ENCODE measurements around the gene TLCD5.

TLCD5 gene

GRCh38 chr11:120358729-120359128 is 33.6 kb downstream of the TLCD5 start:
- H3K4me3 ChIP-seq (ENCODE audit: control insufficient read depth, low read depth, low read length): no peak overlapping the region
- no peak for DNase-seq (ENCODE audit: low read depth)
- no peak for TF ChIP-seq CTCF (conservative IDR thresholded peaks at IDR 0.05; ENCODE audit: control insufficient read depth, insufficient read depth, low read depth, low read length)

- H3K4me3 ChIP-seq (ENCODE audit: control insufficient read depth, low read depth, low read length): no peak overlapping the region
- no peak for DNase-seq (ENCODE audit: low read depth)
- TF ChIP-seq CTCF (conservative IDR thresholded peaks at IDR 0.05; ENCODE audit: control insufficient read depth, insufficient read depth, low read depth, low read length): no peak
Measured at GRCh38 chr11:120363436-120363835, 38.3 kb downstream of the TLCD5 start.

GRCh38 chr11:120365512-120365911 is 40.4 kb downstream of the TLCD5 start:
- no peak for TF ChIP-seq CTCF (conservative IDR thresholded peaks at IDR 0.05; ENCODE audit: control insufficient read depth, insufficient read depth, low read depth, low read length)
- no peak for DNase-seq (ENCODE audit: low read depth)
- H3K4me3 ChIP-seq (ENCODE audit: control insufficient read depth, low read depth, low read length): no peak overlapping the region

- DNase-seq (ENCODE audit: low read depth): no peak
- H3K4me3 ChIP-seq (ENCODE audit: control insufficient read depth, low read depth, low read length): no peak overlapping the region
- no peak for TF ChIP-seq CTCF (conservative IDR thresholded peaks at IDR 0.05; ENCODE audit: control insufficient read depth, insufficient read depth, low read depth, low read length)
Measured at GRCh38 chr11:120372296-120372695, 47.2 kb downstream of the TLCD5 start.

- no peak for TF ChIP-seq CTCF (conservative IDR thresholded peaks at IDR 0.05; ENCODE audit: control insufficient read depth, insufficient read depth, low read depth, low read length)
- DNase-seq (ENCODE audit: low read depth): no peak
- H3K4me3 ChIP-seq (ENCODE audit: control insufficient read depth, low read depth, low read length): no peak overlapping the region
Measured at GRCh38 chr11:120375076-120375475, 50.0 kb downstream of the TLCD5 start.

GRCh38 chr11:120376547-120377182 is 51.6 kb downstream of the TLCD5 start:
- DNase-seq (ENCODE audit: low read depth): no peak
- H3K4me3 ChIP-seq (ENCODE audit: control insufficient read depth, low read depth, low read length): no peak overlapping the region
- no peak for TF ChIP-seq CTCF (conservative IDR thresholded peaks at IDR 0.05; ENCODE audit: control insufficient read depth, insufficient read depth, low read depth, low read length)

- no peak for DNase-seq (ENCODE audit: low read depth)
- H3K4me3 ChIP-seq (ENCODE audit: control insufficient read depth, low read depth, low read length): no peak overlapping the region
- TF ChIP-seq CTCF (conservative IDR thresholded peaks at IDR 0.05; ENCODE audit: control insufficient read depth, insufficient read depth, low read depth, low read length): no peak
Measured at GRCh38 chr11:120378474-120378873, 53.4 kb downstream of the TLCD5 start.
